SK-N-SH (cell line): ENCODE data around the gene UBAC2. TPM values are rescaled to one million over a fixed set of nuclear protein-coding genes. Genes with fewer than 3 reads are reported as not detected.

ENCODE experiments used
- CTCF ChIA-PET: fragments of 300-600, 350-600 bp; formaldehyde crosslinking; extraction: SDS; loops from one replicate; lab custom pipeline; 2021; lab: Yijun Ruan, JAX
- POLR2A ChIA-PET: fragments of 350-600 bp; sonication (Branson Sonifier 250); formaldehyde crosslinking; extraction: SDS; loops from one replicate; lab custom pipeline; 2020; ENCODE audit warnings: antibody characterized with exemption, inconsistent platforms; lab: Yijun Ruan, JAX
- DNase-seq: peaks from one replicate; pipeline ENCODE4 v3.0.0; 2012
- H2AFZ ChIP-seq: fragments of 200-600 bp; sonication (generic); 2 replicates; pipeline ENCODE4 v1.8.1; 2016; ENCODE audit warnings: antibody characterized with exemption, mild to moderate bottlenecking, low read depth
- H3F3A ChIP-seq: fragments of 200-600 bp; sonication (generic); replicated peaks from 2 replicates; pipeline ENCODE3; 2016; ENCODE audit warnings: antibody characterized with exemption, mild to moderate bottlenecking; ENCODE audit not compliant: insufficient read depth
- H3K27ac ChIP-seq, 2 experiments: fragments of 200-500 bp in 1 of 2; fragments of 200-600 bp in 1 of 2; sonication (Bioruptor generic) in 1 of 2; sonication (generic), shearing (Covaris generic) in 1 of 2; 2 replicates each; pipeline versions ENCODE4 v1.5.1 to v1.6.1; 2014 to 2016; ENCODE audit warnings: low read depth in 2 of 2, inconsistent platforms in 1 of 2, low read length in 1 of 2, mild to moderate bottlenecking in 1 of 2, mixed read lengths in 1 of 2
- H3K27me3 ChIP-seq: fragments of 200-600 bp; sonication (generic), shearing (Covaris generic); 2 replicates; pipeline ENCODE4 v1.6.1; 2016; ENCODE audit warnings: mixed run types; ENCODE audit not compliant: insufficient read depth
- H3K36me3 ChIP-seq, 2 experiments: fragments of 200-500 bp in 1 of 2; fragments of 200-600 bp in 1 of 2; sonication (Bioruptor generic) in 1 of 2; sonication (generic) in 1 of 2; replicated peaks in 1 of 2; 2 replicates each; pipeline versions ENCODE3 to v1.5.1; 2014 to 2016; ENCODE audit warnings: low read length in 1 of 2, mild to moderate bottlenecking in 1 of 2; ENCODE audit not compliant: insufficient read depth in 2 of 2, control insufficient read depth in 1 of 2
- H3K4me1 ChIP-seq, 2 experiments: fragments of 200-500 bp in 1 of 2; fragments of 200-600 bp in 1 of 2; sonication (Bioruptor generic) in 1 of 2; sonication (generic), shearing (Covaris generic) in 1 of 2; 2 replicates each; pipeline versions ENCODE4 v1.5.1 to v1.6.1; 2014 to 2016; ENCODE audit warnings: low read depth in 1 of 2, low read length in 1 of 2, mixed run types in 1 of 2; ENCODE audit not compliant: insufficient read depth in 2 of 2, control insufficient read depth in 1 of 2
- H3K4me2 ChIP-seq: fragments of 200-600 bp; sonication (generic), shearing (Covaris generic); 2 replicates; pipeline ENCODE4 v1.6.1; 2017; ENCODE audit warnings: mixed run types
- H3K4me3 ChIP-seq, 2 experiments: fragments of 200-500 bp in 1 of 2; fragments of 200-600 bp in 1 of 2; sonication (Bioruptor generic) in 1 of 2; sonication (generic), shearing (Covaris generic) in 1 of 2; 2 replicates each; pipeline versions ENCODE4 v1.5.1 to v1.8.1; 2014 to 2016; ENCODE audit warnings: low read depth in 2 of 2, inconsistent platforms in 1 of 2, low read length in 1 of 2, mild to moderate bottlenecking in 1 of 2, mixed read lengths in 1 of 2, moderate library complexity in 1 of 2
- H3K79me2 ChIP-seq: fragments of 200-600 bp; sonication (generic); 2 replicates; pipeline ENCODE4 v1.8.1; 2017; ENCODE audit warnings: mild to moderate bottlenecking; ENCODE audit not compliant: insufficient read depth
- H3K9ac ChIP-seq: fragments of 200-600 bp; sonication (generic); 2 replicates; pipeline ENCODE4 v1.6.1; 2017; ENCODE audit warnings: mixed run types
- H3K9me2 ChIP-seq: fragments of 200-600 bp; sonication (generic); 2 replicates; pipeline ENCODE4 v1.6.1; 2017; ENCODE audit warnings: mixed run types
- H3K9me3 ChIP-seq: fragments of 200-600 bp; sonication (generic); 2 replicates; pipeline ENCODE4 v1.6.1; 2017; ENCODE audit warnings: mixed run types, mild to moderate bottlenecking, moderate library complexity
- H4K20me1 ChIP-seq: fragments of 200-600 bp; sonication (generic); 2 replicates; pipeline ENCODE4 v1.6.1; 2017; ENCODE audit warnings: mild to moderate bottlenecking, mixed run types; ENCODE audit not compliant: insufficient read depth
- CHD2 ChIP-seq: fragments of 150-350 bp; IDR thresholded peaks from 2 replicates; pipeline ENCODE4 v1.6.1; 2018; ENCODE audit warnings: low read length; ENCODE audit not compliant: partially characterized antibody
- ELF1 ChIP-seq: IDR thresholded peaks from 2 replicates; pipeline ENCODE4 v1.4.0; 2012
- GABPA ChIP-seq: IDR thresholded peaks from 2 replicates; pipeline ENCODE4 v1.4.0; 2012; ENCODE audit warnings: low read depth, mild to moderate bottlenecking
- JUND ChIP-seq: IDR thresholded peaks from 2 replicates; pipeline ENCODE4 v1.4.0; 2012
- MEF2A ChIP-seq: IDR thresholded peaks from 2 replicates; pipeline ENCODE4 v1.4.0; 2012; ENCODE audit warnings: low read depth, borderline replicate concordance
- RAD21 ChIP-seq: IDR thresholded peaks from 2 replicates; pipeline ENCODE4 v1.6.1; 2012; ENCODE audit warnings: mild to moderate bottlenecking, low read length
- SMC3 ChIP-seq: IDR thresholded peaks from 2 replicates; pipeline ENCODE4 v1.6.1; 2012; ENCODE audit warnings: low read depth, low read length, improper control_type of control experiment
- TEAD4 ChIP-seq: IDR thresholded peaks from 2 replicates; pipeline ENCODE4 v1.4.0; 2012; ENCODE audit warnings: mild to moderate bottlenecking, borderline replicate concordance; ENCODE audit not compliant: insufficient read depth
- WGBS: methylation state at CpG from one replicate; pipeline ENCODE4 v1.1.6; 2017; ENCODE audit warnings: low lambda C conversion rate; 5-methylcytosine and 5-hydroxymethylcytosine counted together
- polyA plus RNA-seq, 3 experiments: library from polyadenylated mRNA; depleted of rRNA; stranded (reverse); fragments of >200 nt; gene quantifications; 2 replicates each; pipeline ENCODE4 v1.2.3, GENCODE V29; 2012
- TF ChIP-seq, protein P1 (sequence below): fragments of 200-600 bp; sonication (generic); IDR thresholded peaks from 2 replicates; pipeline ENCODE4 v1.6.1; 2017; ENCODE audit warnings: antibody characterized with exemption, mild to moderate bottlenecking, moderate library complexity
- TF ChIP-seq, protein P2 (sequence below): IDR thresholded peaks from 2 replicates; pipeline ENCODE4 v1.4.0; 2012; ENCODE audit warnings: low read depth, borderline replicate concordance
- TF ChIP-seq, protein P3 (sequence below): IDR thresholded peaks from 2 replicates; pipeline ENCODE4 v1.4.0; 2012; ENCODE audit warnings: low read depth, borderline replicate concordance

The UBAC2 gene
- polyA plus RNA-seq, 1 of the 3 experiments (the other 2 are of a cell fraction), result 79.0 TPM

DNA sequence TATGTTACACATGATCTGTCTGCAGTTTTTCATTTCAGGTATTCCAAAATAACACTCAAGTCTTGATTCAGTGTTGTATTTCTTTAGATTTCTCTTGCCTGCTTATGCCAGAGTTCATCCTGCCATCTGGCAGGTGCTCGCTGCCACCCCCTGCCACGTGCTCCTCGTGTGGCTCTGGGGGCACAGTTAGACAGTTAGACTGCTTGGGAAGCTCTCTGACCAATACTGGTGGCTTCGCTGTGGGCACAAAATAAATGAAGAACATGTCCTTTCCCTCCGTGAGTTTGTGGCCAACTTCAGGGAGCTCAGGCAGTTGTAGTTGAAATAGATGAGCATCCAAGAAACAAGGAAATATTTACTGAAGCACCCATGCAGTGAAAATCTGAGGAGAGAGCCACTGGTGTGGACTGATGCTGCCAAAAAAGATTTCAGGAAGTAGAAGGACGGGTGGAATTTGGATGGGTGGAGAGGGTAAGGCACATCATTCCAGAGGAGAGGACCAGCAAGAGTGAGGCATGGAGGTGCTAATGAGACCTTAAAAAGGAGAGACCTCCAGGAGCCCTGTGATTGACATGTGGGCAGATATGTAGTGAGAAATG, 144.1 kb downstream of the UBAC2 start:
- H2AFZ ChIP-seq, result no peak overlapping the region
- no peak overlapping the region for H3K9ac ChIP-seq
- no peak overlapping the region for H3K27ac ChIP-seq
- ChIA-PET POLR2A (no interaction called here), CTCF (interaction anchor here (1.4 kb wide), 1 partner anchor 92 kb away, joined by 5 read pairs; no protein-coding TSS in a partner anchor)
- no peak overlapping the region for H3K4me3 ChIP-seq
- H3K27me3 ChIP-seq, result no peaks in the 10 kb centered on the region
- 93% methylated on average over 6 of the region's 6 CpGs for WGBS
- TF ChIP-seq MEF2A (no peak), RAD21 (no peak), JUND (no peak), ELF1 (no peak), CHD2 (no peak), TEAD4 (no peak), GABPA (no peak)
- TF ChIP-seq, protein P1, sequence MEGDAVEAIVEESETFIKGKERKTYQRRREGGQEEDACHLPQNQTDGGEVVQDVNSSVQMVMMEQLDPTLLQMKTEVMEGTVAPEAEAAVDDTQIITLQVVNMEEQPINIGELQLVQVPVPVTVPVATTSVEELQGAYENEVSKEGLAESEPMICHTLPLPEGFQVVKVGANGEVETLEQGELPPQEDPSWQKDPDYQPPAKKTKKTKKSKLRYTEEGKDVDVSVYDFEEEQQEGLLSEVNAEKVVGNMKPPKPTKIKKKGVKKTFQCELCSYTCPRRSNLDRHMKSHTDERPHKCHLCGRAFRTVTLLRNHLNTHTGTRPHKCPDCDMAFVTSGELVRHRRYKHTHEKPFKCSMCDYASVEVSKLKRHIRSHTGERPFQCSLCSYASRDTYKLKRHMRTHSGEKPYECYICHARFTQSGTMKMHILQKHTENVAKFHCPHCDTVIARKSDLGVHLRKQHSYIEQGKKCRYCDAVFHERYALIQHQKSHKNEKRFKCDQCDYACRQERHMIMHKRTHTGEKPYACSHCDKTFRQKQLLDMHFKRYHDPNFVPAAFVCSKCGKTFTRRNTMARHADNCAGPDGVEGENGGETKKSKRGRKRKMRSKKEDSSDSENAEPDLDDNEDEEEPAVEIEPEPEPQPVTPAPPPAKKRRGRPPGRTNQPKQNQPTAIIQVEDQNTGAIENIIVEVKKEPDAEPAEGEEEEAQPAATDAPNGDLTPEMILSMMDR, result no peak
- TF ChIP-seq, protein P2, sequence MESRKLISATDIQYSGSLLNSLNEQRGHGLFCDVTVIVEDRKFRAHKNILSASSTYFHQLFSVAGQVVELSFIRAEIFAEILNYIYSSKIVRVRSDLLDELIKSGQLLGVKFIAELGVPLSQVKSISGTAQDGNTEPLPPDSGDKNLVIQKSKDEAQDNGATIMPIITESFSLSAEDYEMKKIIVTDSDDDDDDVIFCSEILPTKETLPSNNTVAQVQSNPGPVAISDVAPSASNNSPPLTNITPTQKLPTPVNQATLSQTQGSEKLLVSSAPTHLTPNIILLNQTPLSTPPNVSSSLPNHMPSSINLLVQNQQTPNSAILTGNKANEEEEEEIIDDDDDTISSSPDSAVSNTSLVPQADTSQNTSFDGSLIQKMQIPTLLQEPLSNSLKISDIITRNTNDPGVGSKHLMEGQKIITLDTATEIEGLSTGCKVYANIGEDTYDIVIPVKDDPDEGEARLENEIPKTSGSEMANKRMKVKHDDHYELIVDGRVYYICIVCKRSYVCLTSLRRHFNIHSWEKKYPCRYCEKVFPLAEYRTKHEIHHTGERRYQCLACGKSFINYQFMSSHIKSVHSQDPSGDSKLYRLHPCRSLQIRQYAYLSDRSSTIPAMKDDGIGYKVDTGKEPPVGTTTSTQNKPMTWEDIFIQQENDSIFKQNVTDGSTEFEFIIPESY, result no peak
- H3F3A ChIP-seq, result no peaks in the 10 kb centered on the region
- no peaks in the 10 kb centered on the region for H3K9me2 ChIP-seq
- H3K4me2 ChIP-seq, result no peak overlapping the region
- H3K9me3 ChIP-seq, result no peaks in the 10 kb centered on the region
- H3K4me1 ChIP-seq, result peaks cover 0 to 2% of the 10 kb centered on the region in 2 experiments; a peak in 1 of 4 replicates
- no peaks in the 10 kb centered on the region for H4K20me1 ChIP-seq
- peaks cover 14 to 55% of the 10 kb centered on the region in 2 experiments for H3K36me3 ChIP-seq
- DNase-seq, result no peak
- no peaks in the 10 kb centered on the region for H3K79me2 ChIP-seq

DNA sequence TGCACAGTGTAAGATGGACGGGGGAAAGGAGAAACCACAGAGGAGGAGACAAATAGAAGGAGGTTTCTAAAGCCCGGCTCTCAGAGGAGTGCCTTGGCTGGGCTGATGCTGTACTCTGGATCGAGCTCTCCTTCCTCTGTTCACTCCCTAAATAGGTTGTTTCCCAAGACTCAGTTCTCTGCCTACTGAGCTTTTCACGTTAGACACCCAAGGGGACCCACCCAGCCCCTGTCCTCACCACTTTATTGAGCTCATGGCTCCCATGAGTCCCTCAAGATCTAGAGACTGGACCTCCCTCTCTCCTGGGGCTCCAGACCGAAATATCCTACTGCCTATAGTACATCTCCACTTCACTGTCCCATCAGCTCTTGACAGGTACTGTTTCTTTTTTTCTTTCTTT, 144.7 kb downstream of the UBAC2 start:
- ChIA-PET POLR2A (no interaction called here), CTCF (interaction anchor here (1.4 kb wide), 1 partner anchor 91 kb away, joined by 5 read pairs; no protein-coding TSS in a partner anchor)
- no peaks in the 10 kb centered on the region for H3K9me2 ChIP-seq
- DNase-seq, result no peak
- H3K4me3 ChIP-seq, result no peak overlapping the region
- H3F3A ChIP-seq, result no peaks in the 10 kb centered on the region
- no peaks in the 10 kb centered on the region for H3K27me3 ChIP-seq
- no peak overlapping the region for H3K4me2 ChIP-seq
- H3K9me3 ChIP-seq, result no peaks in the 10 kb centered on the region
- WGBS, result 92% methylated on average over 5 of the region's 5 CpGs
- H3K4me1 ChIP-seq, result peaks cover 0 to 2% of the 10 kb centered on the region in 2 experiments; a peak in 1 of 4 replicates
- H3K79me2 ChIP-seq, result no peaks in the 10 kb centered on the region
- no peaks in the 10 kb centered on the region for H4K20me1 ChIP-seq
- peaks cover 12 to 53% of the 10 kb centered on the region in 2 experiments for H3K36me3 ChIP-seq
- TF ChIP-seq, protein P3, sequence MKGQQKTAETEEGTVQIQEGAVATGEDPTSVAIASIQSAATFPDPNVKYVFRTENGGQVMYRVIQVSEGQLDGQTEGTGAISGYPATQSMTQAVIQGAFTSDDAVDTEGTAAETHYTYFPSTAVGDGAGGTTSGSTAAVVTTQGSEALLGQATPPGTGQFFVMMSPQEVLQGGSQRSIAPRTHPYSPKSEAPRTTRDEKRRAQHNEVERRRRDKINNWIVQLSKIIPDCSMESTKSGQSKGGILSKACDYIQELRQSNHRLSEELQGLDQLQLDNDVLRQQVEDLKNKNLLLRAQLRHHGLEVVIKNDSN, result no peak
- no peak for TF ChIP-seq SMC3
- H3K27ac ChIP-seq, result no peak overlapping the region
- H3K9ac ChIP-seq, result no peak overlapping the region
- H2AFZ ChIP-seq, result no peak overlapping the region
